SK-N-MC (cell line): ENCODE results near the gene LRBA.

Experiments
- EZH2 ChIP-seq: fragments of 200-600 bp; sonication (generic); IDR thresholded peaks from one replicate; pipeline ENCODE4 v1.6.1; 2017; ENCODE audit warnings: antibody characterized with exemption
- POLR2AphosphoS5 ChIP-seq: IDR thresholded peaks from 2 replicates; pipeline ENCODE4 v1.6.1; 2012; ENCODE audit warnings: mild to moderate bottlenecking, low read depth, low read length, borderline replicate concordance

DNA sequence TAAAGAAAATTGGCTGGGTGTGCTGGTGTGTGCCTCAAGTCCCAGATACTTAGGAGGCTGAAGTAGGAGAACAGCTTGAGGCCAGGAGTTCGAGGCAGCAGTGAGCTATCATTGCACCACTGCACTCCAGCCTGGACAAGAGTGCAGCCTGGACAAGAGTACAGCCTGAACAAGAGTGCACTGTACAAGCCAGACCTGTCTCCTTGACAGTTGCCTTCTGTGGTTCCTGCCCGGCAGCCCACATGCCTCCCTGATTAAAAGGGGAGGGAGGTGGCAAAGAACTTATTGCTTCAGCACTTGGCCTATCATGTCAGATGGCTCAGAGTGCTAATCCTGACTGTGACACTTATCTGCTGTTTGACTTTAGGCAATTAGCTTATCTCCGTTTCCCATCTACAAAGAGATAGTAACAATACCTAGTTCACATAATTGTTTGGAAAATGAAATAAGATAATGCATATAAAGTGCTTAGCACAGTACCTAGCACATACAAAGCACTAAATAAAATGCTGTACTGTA is 687.8 kb downstream of the LRBA start:
- no peak for TF ChIP-seq EZH2
- TF ChIP-seq POLR2AphosphoS5 = no peak
